ENCODE results near the gene RASGEF1C.

RASGEF1C gene

GRCh38 chr5:180118391-180118791, 90.6 kb downstream of the RASGEF1C start:
- Mint-ChIP-seq H3K4me3 (no peak overlapping the region), H3K36me3 (ENCODE audit: insufficient read depth) (peaks cover 3% of the 10 kb centered on the region), H3K27ac (no peak overlapping the region)

GRCh38 chr5:180117000-180117725, 91.8 kb downstream of the RASGEF1C start:
- DNase-seq (no peak), ATAC-seq (replicated peaks) (no peak)
- H3K27ac Mint-ChIP-seq, result no peak overlapping the region
- H3K4me1 Mint-ChIP-seq (ENCODE audit: low read depth in 2 of 2), result no peaks in the 10 kb centered on the region
- peaks cover 6 to 44% of the 10 kb centered on the region in 2 donors for H3K27me3 Mint-ChIP-seq
- no peak overlapping the region for H3K4me3 Mint-ChIP-seq
- H3K36me3 Mint-ChIP-seq (ENCODE audit: insufficient read depth), result peaks cover 3% of the 10 kb centered on the region
- no peaks in the 10 kb centered on the region for H3K9me3 Mint-ChIP-seq

More at GRCh38 chr5:180118391-180118791, 90.6 kb downstream of the RASGEF1C start:
- no peaks in the 10 kb centered on the region for H3K4me1 Mint-ChIP-seq (ENCODE audit: low read depth in 2 of 2)
- H3K9me3 Mint-ChIP-seq, result no peaks in the 10 kb centered on the region
- ATAC-seq (replicated peaks) (no peak), DNase-seq (no peak)
- H3K27me3 Mint-ChIP-seq, result peaks cover 6 to 43% of the 10 kb centered on the region in 2 donors

- H3K4me3 Mint-ChIP-seq, result no peak overlapping the region
- H3K9me3 Mint-ChIP-seq, result no peaks in the 10 kb centered on the region
- H3K27me3 Mint-ChIP-seq, result peaks cover under 1 to 40% of the 10 kb centered on the region in 2 donors
- no peak overlapping the region for H3K27ac Mint-ChIP-seq
- no peaks in the 10 kb centered on the region for H3K4me1 Mint-ChIP-seq (ENCODE audit: low read depth in 2 of 2)
- DNase-seq (no peak), ATAC-seq (replicated peaks) (no peak)
- H3K36me3 Mint-ChIP-seq (ENCODE audit: insufficient read depth), result peaks cover 3% of the 10 kb centered on the region
Observed at GRCh38 chr5:180116077-180116999, 92.7 kb downstream of the RASGEF1C start.

GRCh38 chr5:180115326-180116076, 93.5 kb downstream of the RASGEF1C start:
- Mint-ChIP-seq H3K27ac (no peak overlapping the region), H3K4me1 (ENCODE audit: low read depth in 2 of 2) (no peaks in the 10 kb centered on the region), H3K27me3 (peaks cover 0 to 41% of the 10 kb centered on the region in 2 donors), H3K4me3 (no peak overlapping the region), H3K9me3 (no peaks in the 10 kb centered on the region), H3K36me3 (ENCODE audit: insufficient read depth) (peaks cover 4% of the 10 kb centered on the region)
- DNase-seq (no peak), ATAC-seq (replicated peaks) (no peak)

- DNase-seq (no peak), ATAC-seq (replicated peaks) (no peak)
- H3K27ac Mint-ChIP-seq, result no peak overlapping the region
- no peaks in the 10 kb centered on the region for H3K4me1 Mint-ChIP-seq (ENCODE audit: low read depth in 2 of 2)
- H3K36me3 Mint-ChIP-seq (ENCODE audit: insufficient read depth), result peaks cover 5% of the 10 kb centered on the region
- H3K4me3 Mint-ChIP-seq, result no peak overlapping the region
- peaks cover 0 to 41% of the 10 kb centered on the region in 2 donors for H3K27me3 Mint-ChIP-seq
- H3K9me3 Mint-ChIP-seq, result no peaks in the 10 kb centered on the region
Observed at GRCh38 chr5:180114304-180115003, 94.6 kb downstream of the RASGEF1C start.

GRCh38 chr5:180113660-180114303, 95.2 kb downstream of the RASGEF1C start:
- no peak overlapping the region for H3K4me3 Mint-ChIP-seq
- no peak overlapping the region for H3K27ac Mint-ChIP-seq
- peaks cover under 1 to 41% of the 10 kb centered on the region in 2 donors for H3K27me3 Mint-ChIP-seq
- no peaks in the 10 kb centered on the region for H3K4me1 Mint-ChIP-seq (ENCODE audit: low read depth in 2 of 2)
- H3K9me3 Mint-ChIP-seq, result no peaks in the 10 kb centered on the region
- H3K36me3 Mint-ChIP-seq (ENCODE audit: insufficient read depth), result peaks cover 5% of the 10 kb centered on the region
- DNase-seq, result no peak
- no peak for ATAC-seq (replicated peaks)

GRCh38 chr5:180112181-180112861, 96.7 kb downstream of the RASGEF1C start:
- H3K4me3 Mint-ChIP-seq, result no peak overlapping the region
- no peak for ATAC-seq (replicated peaks)
- no peaks in the 10 kb centered on the region for H3K4me1 Mint-ChIP-seq (ENCODE audit: low read depth in 2 of 2)
- peaks cover under 1 to 2% of the 10 kb centered on the region in 2 donors for H3K9me3 Mint-ChIP-seq
- H3K36me3 Mint-ChIP-seq (ENCODE audit: insufficient read depth), result peaks cover 5% of the 10 kb centered on the region
- peaks cover 6 to 28% of the 10 kb centered on the region in 2 donors for H3K27me3 Mint-ChIP-seq
- no peak overlapping the region for H3K27ac Mint-ChIP-seq
- no peak for DNase-seq

GRCh38 chr5:180111273-180112002, 97.6 kb downstream of the RASGEF1C start:
- Mint-ChIP-seq H3K27ac (no peak overlapping the region), H3K4me3 (no peak overlapping the region), H3K4me1 (ENCODE audit: low read depth in 2 of 2) (no peaks in the 10 kb centered on the region), H3K9me3 (peaks cover 2 to 9% of the 10 kb centered on the region in 2 donors), H3K36me3 (ENCODE audit: insufficient read depth) (peaks cover 5% of the 10 kb centered on the region), H3K27me3 (peaks cover 6 to 28% of the 10 kb centered on the region in 2 donors)
- DNase-seq (no peak), ATAC-seq (replicated peaks) (no peak)

- ATAC-seq (replicated peaks), result no peak
- H3K9me3 Mint-ChIP-seq, result peaks cover 2 to 11% of the 10 kb centered on the region in 2 donors
- no peak overlapping the region for H3K4me3 Mint-ChIP-seq
- DNase-seq, result no peak
- peaks cover 6 to 28% of the 10 kb centered on the region in 2 donors for H3K27me3 Mint-ChIP-seq
- no peaks in the 10 kb centered on the region for H3K4me1 Mint-ChIP-seq (ENCODE audit: low read depth in 2 of 2)
- H3K27ac Mint-ChIP-seq, result no peak overlapping the region
- H3K36me3 Mint-ChIP-seq (ENCODE audit: insufficient read depth), result peaks cover 2% of the 10 kb centered on the region
Observed at GRCh38 chr5:180109920-180110319, 99.1 kb downstream of the RASGEF1C start.

GRCh38 chr5:180107005-180107404, 102.0 kb downstream of the RASGEF1C start:
- no peak for ATAC-seq (replicated peaks)
- Mint-ChIP-seq H3K4me3 (no peak overlapping the region), H3K36me3 (ENCODE audit: insufficient read depth) (peaks cover 2% of the 10 kb centered on the region), H3K27me3 (peaks cover 11 to 32% of the 10 kb centered on the region in 2 donors), H3K9me3 (peaks cover 2 to 11% of the 10 kb centered on the region in 2 donors), H3K27ac (no peak overlapping the region), H3K4me1 (ENCODE audit: low read depth in 2 of 2) (no peaks in the 10 kb centered on the region)
- DNase-seq, result no peak

- H3K9me3 Mint-ChIP-seq, result peaks cover 2 to 11% of the 10 kb centered on the region in 2 donors
- no peak for ATAC-seq (replicated peaks)
- no peak overlapping the region for H3K4me3 Mint-ChIP-seq
- DNase-seq, result no peak
- H3K36me3 Mint-ChIP-seq (ENCODE audit: insufficient read depth), result peaks cover 2% of the 10 kb centered on the region
- H3K27ac Mint-ChIP-seq, result no peak overlapping the region
- no peaks in the 10 kb centered on the region for H3K4me1 Mint-ChIP-seq (ENCODE audit: low read depth in 2 of 2)
- H3K27me3 Mint-ChIP-seq, result peaks cover 11 to 24% of the 10 kb centered on the region in 2 donors
Observed at GRCh38 chr5:180105827-180106312, 103.1 kb downstream of the RASGEF1C start.
